Endometrial microvascular endothelial cells (primary cell): ENCODE data around the gene ROR2. TPM values are rescaled to one million over a fixed set of nuclear protein-coding genes. Genes with fewer than 3 reads are reported as not detected.

Experiments used
- in situ Hi-C: cut with HindIII; loops from 2 replicates; pipeline ENCODE4 v1.10.0; 2017; ENCODE audit warnings: low sequenced_read_pairs, low pct_unique_long_range_greater_than_20kb; ENCODE audit errors: inconsistent ontology term
- total RNA-seq: library from RNA; depleted of rRNA; stranded (reverse); fragments of >200 nt; gene quantifications from one replicate; pipeline ENCODE4 v1.2.3, GENCODE V29; 2015; ENCODE audit errors: inconsistent ontology term

ROR2 gene
- total RNA-seq, 1 donor from 2014 or later: 0.09 TPM

DNA sequence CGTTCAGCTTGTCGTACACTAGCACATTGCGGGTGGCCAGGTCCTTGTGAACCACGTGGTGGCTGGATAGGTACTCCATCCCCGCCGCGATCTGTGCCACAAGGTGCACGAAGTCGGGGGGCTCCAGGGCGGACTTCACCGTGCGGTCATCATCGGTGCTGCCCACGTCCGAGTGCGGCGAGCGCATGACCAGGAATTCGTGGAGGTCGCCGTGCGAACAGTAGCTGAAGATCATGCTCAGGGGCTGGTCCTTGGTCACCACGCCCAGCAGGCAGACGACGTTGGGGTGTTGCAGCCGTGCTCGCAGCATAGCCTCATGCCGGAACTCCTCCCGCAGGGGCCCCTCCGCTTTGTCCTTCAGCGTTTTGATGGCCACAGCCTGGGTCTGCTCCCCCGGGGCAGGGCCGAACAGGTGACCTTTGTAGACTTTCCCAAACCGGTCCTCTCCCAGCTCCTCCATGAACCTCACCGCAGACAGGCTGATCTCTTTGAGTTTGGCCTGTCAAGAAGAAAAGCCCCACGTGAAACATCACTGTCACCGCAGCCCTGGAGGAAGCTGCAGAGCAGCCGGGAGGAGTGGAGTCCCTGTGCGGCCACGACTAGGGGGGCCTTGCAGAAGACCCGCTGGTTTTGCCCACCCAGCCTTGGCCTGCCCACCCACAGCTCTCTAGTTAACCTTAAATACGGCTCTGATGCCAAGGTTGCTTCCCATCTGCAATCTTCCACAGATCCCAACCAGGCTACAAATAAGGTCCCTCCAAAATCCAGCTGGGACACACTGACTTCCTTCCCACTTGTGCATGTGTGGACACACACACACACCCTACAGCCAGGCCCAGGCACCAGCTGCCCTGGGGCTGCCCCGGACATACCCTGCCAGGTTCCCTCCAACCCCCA is 225.2 kb downstream of the ROR2 start:
- in situ Hi-C loops: no loop called here

DNA sequence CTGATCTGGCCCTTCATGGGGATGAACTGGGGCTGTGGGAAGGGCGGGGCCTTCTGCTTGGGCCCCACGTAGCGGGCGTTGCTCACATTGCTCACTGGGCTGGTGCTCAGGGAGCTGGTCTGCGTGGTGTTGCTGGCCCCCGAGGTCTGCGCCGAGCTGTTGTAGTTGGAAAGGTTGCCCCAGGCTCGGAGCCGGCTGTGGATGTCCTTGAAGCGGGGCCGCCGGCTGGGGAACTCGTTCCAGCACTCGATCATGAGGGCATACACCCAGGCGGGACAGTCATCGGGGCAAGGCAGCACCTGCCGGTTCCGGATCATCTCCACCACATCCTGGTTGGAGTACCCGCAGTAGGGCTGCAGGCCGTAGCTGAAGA is 226.0 kb downstream of the ROR2 start:
- in situ Hi-C loops: no loop called here

DNA sequence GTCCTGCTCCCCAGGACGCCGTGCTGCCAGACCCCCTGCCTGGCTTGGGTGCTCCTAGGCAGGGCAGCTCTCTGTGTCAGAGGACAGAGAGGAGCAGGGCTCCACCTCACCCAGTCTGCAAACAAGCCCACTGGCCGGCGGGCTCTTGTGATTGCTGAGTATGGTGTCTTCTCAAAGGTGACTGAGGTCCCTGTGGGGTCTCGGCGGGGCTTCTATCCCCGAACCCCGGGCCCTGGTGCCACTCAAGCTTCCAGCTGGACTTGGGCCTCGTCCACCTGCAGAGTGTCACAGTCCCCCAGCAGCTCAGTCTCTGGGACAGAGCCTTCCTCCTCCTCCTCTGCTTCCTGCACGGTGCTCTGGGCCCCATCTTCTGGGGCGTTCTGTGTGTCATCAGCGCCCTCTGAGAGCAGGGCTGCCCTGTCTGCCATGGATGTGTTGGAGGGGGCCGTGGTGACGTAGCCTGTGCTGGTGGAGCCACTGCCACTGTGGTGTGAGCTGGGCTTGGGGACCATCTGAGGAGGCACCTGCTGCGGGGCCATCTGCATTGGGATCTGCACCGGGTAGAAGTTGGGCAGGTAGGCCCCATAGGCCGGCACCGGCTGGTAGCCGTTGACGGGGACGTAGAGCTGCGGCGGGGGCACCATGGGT is 226.5 kb downstream of the ROR2 start:
- in situ Hi-C loops: no loop called here

DNA sequence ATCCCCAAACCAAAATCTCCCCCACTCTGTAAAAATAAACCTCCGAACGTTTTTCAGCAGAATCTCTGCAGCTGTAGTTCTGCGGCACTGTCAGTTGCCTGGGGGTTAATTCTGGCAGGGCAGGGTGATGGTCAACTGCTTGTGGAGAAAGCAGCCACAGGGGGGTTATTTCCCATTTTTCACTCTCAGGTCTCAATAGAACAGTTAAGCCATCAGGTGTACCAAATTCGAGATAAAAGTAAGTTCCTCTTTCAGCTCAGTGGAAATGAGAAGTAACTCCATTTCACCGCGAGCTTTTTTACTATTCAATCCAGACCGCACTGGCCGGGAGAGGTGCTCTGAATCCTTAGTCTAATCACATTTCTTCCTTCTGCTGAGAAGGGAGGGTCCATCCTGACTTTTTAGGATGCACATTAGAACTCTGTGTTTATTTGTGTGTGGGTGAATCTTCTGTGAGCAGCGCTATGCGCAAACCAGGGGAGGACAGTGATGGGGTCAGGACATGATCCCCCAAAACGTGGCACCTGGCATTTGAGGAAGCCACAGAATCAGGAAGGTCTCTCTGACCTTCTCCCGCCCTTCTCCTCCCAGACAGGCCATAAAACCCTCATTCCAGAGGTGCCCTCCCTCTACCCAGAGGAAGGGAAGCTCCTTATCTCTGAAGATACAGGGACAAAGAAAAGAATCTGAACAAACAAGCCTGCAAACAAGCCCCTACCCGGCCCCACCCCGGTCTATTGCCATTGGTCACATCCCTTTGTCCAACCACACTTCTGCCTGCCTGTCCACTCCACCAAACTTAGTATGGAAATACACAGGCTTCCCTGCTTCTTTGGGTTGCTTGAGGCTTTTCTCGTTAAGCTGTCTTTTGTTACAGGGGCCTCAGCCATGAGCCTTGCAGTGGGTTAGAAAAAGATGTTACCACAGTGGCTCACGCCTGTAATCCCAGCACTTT is 229.0 kb downstream of the ROR2 start:
- in situ Hi-C loops: no loop called here

DNA sequence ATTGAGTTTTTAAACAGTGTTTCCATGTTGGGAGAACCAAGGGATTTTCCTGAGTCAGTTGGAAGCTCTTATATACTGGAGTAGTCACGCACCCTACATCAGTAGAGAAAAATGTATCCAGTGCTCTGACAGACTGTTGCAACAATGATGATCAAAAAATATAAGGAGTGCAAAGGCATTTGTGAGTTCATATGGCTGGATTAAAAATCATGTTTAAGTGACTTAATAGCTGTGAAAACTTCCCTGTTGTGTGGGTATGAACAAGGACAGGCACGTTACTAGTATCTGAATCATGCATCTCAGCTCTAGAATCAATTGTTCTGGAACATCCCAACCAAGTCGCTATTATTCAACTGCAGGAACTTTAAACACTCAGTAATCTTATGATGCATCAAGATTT is 229.7 kb downstream of the ROR2 start:
- in situ Hi-C loops: no loop called here

DNA sequence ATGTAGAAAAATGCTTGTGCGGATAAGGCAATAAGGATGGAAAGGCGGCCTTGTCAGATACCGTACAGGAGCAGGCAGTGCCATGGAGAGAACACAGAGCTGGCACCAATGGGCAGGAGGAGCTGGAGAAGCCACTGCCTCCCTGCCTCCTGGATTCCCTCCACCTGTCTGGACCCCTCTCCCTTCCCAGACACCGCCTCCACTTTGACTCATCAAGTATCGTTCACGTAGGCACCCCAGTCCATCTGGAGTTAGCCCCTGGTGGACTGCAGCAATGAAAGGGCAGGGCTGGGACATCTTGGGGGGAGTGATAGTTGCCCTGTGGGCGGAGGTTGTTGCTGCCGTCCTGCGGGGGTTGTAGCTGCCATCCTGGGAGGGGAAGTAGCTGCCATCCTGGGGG is 232.0 kb downstream of the ROR2 start:
- in situ Hi-C loops: no loop called here

DNA sequence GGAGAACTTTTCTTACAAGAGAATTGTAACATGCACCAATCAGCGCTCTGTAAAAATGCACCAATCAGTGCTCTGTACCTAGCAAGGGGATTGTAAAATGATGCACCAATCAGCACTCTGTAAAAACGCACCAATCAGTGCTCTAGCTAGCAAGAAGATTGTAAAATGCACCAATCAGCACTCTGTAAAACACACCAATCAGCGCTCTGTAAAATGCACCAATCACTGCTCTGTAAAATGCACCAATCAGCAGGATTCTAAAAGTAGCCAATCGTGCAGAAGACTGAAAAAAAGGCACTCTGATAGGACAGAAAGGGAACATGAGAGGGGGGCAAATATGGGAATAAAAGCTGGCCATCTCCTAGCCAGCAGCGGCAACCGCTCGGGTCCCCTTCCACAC is 233.2 kb downstream of the ROR2 start:
- in situ Hi-C loops: no loop called here

DNA sequence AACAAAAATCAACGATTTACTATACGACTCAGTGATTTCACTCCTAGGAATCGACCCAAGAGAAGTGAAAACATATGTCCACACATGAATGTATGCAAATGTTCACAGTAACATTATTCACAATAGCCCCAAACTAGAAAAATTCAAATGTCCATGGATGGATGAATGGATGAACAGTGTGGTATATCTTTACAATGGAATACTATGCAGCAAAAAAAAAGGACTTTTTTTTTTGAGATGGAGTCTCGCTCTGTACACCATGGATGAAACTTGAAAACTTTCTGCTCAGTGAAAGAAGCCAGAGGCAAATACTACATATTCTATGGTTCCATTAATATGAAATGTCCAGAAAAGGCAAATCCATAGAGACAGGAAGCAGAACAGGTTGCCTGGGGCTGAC is 233.8 kb downstream of the ROR2 start:
- in situ Hi-C loops: no loop called here

DNA sequence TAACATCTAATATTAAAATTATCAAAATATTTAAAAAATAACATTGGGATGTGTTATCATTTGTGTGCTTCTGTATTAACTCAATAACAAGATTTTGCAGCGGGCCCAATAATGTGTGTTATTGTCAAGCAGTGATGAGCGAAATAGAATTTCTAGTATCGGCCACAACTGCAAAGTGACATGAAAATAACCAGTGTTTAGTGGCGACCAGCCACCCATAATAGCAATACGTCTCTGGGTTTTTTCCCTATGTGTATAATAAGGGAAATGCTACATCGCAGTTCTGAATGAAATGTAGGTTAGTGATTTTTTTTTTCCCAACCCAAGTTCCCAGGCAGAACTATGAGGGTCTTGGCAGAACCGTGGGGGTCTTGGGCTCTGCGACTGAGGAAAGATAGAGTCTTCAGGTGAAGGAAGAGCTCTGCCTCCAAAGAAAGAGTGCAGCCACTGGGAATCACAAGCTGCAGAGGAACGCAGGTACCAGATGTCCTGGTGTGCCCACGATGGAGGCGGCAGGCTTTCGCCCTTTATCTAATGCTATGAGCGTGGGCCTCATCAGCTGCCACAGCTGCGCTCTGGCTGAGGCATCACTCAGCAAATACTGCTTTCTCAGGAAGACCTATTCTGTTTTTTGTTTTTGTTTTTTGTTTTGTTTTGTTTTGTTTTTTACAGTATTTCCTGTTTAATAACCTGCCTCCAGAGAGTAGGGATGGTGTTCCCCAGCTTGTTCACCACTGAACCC is 235.0 kb downstream of the ROR2 start:
- in situ Hi-C loops: no loop called here

DNA sequence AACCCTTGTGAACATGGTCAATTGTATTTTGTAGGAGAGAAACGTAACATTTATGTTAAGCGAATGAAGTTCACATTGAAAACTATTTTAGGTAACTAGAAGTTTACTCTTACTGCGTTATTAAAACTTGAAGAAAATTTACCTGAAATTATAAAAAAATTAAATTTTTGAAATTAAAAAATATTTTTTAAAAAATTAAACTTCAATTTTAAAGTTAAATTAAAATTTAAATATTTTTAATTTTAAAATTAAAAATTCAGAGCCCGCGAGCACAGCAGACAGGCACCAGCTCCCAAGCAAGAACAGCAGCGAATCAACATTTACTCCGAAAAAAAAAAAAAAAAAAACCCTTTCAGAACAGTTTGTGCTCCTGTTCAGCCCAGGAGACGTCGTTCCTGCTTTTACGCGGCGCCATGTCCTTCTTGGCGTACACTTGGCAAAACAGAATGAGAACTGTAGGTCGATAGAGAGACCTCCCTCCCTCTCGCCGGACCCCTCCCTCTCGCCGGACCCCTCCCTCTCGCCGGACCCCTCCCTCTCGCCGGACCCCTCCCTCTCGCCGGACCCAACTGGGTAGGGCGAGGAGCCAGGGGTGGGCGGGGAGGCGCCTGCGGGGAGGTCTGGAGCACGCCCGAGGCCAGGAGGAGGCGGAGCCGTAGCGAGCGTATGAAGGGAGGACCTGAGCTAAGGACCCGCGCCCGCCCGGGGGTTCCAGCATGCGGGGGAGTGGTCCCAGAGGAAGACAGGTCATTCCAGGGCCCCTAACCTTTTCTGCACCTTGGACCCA is 235.8 kb downstream of the ROR2 start:
- in situ Hi-C loops: no loop called here

DNA sequence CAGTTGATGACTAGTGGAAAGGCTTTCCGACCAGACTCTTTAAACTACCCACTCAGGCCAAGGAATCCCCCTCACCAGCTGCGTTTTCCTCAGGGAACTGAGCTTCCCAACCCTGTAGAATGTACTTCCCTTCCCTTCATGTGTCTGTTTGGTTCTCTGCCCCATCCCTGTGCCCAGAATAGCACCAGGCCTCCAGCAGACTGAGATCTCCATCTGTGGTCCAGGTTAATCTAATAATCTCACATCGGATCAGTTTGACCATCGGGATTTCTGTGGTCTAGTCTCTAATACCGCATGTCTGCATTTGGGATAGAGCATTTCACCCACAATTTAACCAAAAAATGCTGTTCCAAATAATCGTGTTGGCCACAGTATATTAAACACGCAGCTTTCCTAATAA is 237.2 kb downstream of the ROR2 start:
- in situ Hi-C loops: no loop called here

DNA sequence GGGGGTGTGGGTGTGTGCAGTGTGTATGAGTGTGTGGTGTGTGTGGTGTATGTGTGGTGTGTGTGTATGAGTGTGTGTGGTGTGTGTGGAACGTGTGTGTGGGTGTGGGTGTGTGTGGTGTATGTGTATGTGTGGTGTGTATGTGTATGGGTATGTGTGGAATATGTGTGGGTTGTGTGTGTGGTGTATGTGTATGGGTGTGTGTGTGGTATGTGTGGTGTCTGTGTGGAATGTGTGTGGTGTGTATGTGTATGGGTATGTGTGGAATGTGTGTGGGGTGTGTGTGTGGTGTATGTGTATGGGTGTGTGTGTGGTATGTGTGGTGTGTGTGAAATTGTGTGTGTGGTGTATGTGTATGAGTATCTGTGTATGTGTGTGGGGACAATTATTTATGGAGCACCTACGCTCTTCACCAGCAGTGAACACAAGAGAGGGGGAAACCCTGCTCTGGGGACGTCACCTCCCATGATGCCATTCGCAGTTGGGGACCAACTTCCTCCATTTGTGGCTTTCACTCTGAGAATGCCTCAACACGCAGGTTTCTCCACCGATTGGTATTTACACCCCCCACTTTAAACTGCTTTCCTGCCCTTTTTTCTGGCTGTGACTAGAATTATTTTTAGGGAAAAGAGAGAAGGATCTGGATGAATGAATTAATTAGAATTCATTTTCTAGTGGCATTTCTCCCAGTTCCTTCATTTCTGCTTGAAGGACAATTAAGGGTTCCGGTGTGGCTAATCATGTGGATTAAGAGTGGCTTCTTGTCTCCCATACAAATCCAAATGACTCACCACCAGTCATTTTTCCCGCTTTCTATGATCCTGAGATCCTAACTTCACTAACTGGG is 238.1 kb downstream of the ROR2 start:
- in situ Hi-C loops: no loop called here

DNA sequence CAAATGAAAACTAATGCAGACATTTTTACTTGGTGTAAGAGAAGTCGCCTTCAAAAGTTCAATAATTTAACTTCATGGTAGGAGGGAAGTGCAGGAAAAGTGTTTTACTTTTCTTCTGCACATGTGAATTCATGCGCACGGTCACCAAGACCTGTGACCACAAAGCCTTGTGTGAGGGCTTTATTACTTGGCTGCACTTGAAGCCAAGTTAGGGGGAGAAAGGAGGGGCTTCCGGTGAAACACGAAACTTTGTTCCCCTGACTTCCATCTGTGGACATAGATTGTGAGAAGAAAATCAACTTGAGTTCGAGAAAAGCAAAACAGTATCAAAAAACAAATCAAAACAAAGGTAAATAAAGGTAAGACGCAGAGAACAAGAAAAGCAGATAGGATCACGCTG is 239.9 kb downstream of the ROR2 start:
- in situ Hi-C loops: no loop called here

DNA sequence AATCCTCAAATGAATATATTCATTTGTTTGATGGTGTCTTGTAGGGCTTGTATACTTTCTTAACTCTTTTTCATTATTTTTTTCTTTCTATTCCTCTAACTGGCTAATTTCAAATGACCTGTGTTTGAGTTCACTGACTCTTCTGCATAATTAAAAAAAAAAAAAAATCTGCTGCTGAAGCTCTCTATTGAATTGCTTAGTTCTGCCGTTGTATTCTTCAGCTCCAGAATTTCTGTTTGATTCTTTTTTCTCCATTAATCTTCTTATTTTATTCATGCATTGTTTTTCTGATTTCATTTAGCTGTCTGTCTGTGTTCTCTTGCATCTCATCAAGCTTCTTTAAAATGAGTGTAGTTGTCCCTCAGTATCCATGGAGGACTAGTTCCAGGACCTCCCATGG is 244.6 kb downstream of the ROR2 start:
- in situ Hi-C loops: no loop called here

DNA sequence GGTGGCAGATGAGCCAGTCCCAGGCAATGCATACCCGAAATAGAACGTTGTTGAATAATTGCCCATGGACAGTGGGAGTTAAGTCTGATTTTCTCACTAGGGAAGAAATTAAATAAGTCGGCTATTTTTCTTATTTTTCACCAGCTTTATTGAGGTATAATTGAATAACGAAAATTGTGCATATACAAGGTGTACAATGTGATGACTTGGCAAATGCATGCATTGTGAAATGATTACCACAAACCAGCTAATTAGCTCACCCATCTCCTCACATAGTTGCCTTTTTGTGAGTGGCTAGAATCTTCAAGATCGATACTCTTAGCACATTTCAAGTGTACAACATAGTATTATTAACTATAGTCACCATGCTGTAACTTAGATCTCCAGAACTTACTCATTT is 249.6 kb downstream of the ROR2 start:
- in situ Hi-C loops: no loop called here

DNA sequence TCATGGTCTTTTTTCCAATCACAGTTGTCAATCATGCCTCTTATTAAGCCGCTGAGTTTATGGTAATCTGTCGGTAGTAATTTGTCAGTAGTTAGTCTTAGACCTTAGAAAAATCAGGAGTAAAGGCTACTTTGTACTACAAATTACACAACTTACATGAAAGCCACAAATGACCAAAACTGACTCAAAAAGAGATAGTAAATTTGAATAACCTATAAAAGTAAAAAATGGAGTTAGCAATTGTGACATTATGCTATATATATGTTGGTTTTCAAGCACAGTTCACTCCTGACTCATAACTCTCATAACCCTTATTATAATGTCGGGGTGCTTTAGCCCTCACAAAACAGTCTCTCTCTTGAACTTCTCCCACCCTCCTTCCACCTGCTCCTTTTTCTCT is 251.8 kb downstream of the ROR2 start:
- in situ Hi-C loops: no loop called here

DNA sequence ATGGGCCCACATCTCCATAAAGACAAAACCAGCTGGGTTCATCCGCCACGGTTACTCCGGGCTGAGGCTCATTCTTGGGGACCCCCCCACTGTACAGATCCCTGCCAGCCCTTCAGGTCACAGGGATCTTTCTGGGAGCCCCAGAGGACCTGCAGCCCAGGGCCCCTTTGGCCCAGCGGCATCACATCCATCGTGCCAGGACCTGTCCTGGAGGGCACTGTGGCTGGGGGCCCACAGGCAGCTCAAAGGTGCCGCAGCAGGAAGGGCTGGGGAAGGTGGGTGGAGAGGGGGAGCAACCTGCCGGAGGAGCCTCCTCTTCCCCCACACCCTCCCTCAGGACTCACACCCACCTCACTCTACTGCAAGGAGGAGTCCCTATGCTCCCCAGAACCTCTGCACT is 252.8 kb downstream of the ROR2 start:
- in situ Hi-C loops: no loop called here
